ENCODE results near the gene PRDM8. TPM values are rescaled to one million over a fixed set of nuclear protein-coding genes. Genes with fewer than 3 reads are reported as not detected.

The PRDM8 gene
- total RNA-seq, 2 donors from 2014 or later: not detected

- peaks cover 100% of the 10 kb centered on the region for H3K27me3 ChIP-seq (ENCODE audit: control insufficient read depth, insufficient read depth, low read length, poor library complexity, severe bottlenecking)
- H3K4me3 ChIP-seq (ENCODE audit: low read length): no peak overlapping the region
- Mint-ChIP-seq H3K9me3 (no peaks in the 10 kb centered on the region), H3K4me3 (peak overlapping the region; percentile 37), H3K4me1 (peaks cover 19% of the 10 kb centered on the region), H3K36me3 (ENCODE audit: low read depth) (no peaks in the 10 kb centered on the region), H3K27me3 (ENCODE audit: insufficient read depth) (peaks cover 100% of the 10 kb centered on the region), H3K27ac (no peak overlapping the region)
- no peaks in the 10 kb centered on the region for H3K4me1 ChIP-seq (ENCODE audit: control insufficient read depth, insufficient read depth, low read length)
- no peak for TF ChIP-seq CTCF (conservative IDR thresholded peaks at IDR 0.05)
- WGBS, 2 experiments (ENCODE audit: insufficient coverage in 1 of 2, insufficient read length in 1 of 2): 15 to 25% methylated on average over 2 to 3 of the region's 3 CpGs
- peaks cover 6% of the 10 kb centered on the region for H3K9me3 ChIP-seq (ENCODE audit: control insufficient read depth, low read length)
- H3K27ac ChIP-seq (ENCODE audit: low read depth, low read length): no peak overlapping the region
- no peak overlapping the region for H3K9ac ChIP-seq (ENCODE audit: extremely low read depth, low read length, poor library complexity, severe bottlenecking)
- H3K36me3 ChIP-seq (ENCODE audit: control insufficient read depth, insufficient read depth, low read length): no peaks in the 10 kb centered on the region
- no peak for DNase-seq
Measured at GRCh38 chr4:80189581-80189955, 7.7 kb upstream of the PRDM8 start.

GRCh38 chr4:80189956-80190677 is 7.2 kb upstream of the PRDM8 start:
- Histone ChIP-seq H3K9me3 (ENCODE audit: control insufficient read depth, low read length) (peaks cover 6% of the 10 kb centered on the region), H3K4me1 (ENCODE audit: control insufficient read depth, insufficient read depth, low read length) (no peaks in the 10 kb centered on the region), H3K27me3 (ENCODE audit: control insufficient read depth, insufficient read depth, low read length, poor library complexity, severe bottlenecking) (peaks cover 100% of the 10 kb centered on the region), H3K4me3 (ENCODE audit: low read length) (no peak overlapping the region), H3K27ac (ENCODE audit: low read depth, low read length) (no peak overlapping the region), H3K36me3 (ENCODE audit: control insufficient read depth, insufficient read depth, low read length) (no peaks in the 10 kb centered on the region), H3K9ac (ENCODE audit: extremely low read depth, low read length, poor library complexity, severe bottlenecking) (no peak overlapping the region)
- Mint-ChIP-seq H3K36me3 (ENCODE audit: low read depth) (no peaks in the 10 kb centered on the region), H3K4me1 (peaks cover 14% of the 10 kb centered on the region), H3K4me3 (peak overlapping the region; percentile 37), H3K27ac (no peak overlapping the region), H3K27me3 (ENCODE audit: insufficient read depth) (peaks cover 100% of the 10 kb centered on the region), H3K9me3 (no peaks in the 10 kb centered on the region)
- peak; percentile 15 for TF ChIP-seq CTCF (conservative IDR thresholded peaks at IDR 0.05)
- DNase-seq: peak; percentile 92
- 4% methylated on average over 23 to 36 of the region's 36 CpGs for WGBS, 2 experiments (ENCODE audit: insufficient coverage in 1 of 2, insufficient read length in 1 of 2)

GRCh38 chr4:80192252-80192866 is 4.9 kb upstream of the PRDM8 start:
- Mint-ChIP-seq H3K4me1 (peaks cover 21% of the 10 kb centered on the region), H3K4me3 (no peak overlapping the region), H3K27me3 (ENCODE audit: insufficient read depth) (peaks cover 100% of the 10 kb centered on the region), H3K9me3 (no peaks in the 10 kb centered on the region), H3K27ac (no peak overlapping the region), H3K36me3 (ENCODE audit: low read depth) (no peaks in the 10 kb centered on the region)
- 43% methylated on average over 3 of the region's 3 CpGs; no CpG with 5 or more reads in 1 of the 2 experiments for WGBS, 2 experiments (ENCODE audit: insufficient coverage in 1 of 2, insufficient read length in 1 of 2)
- Histone ChIP-seq H3K4me3 (ENCODE audit: low read length) (no peak overlapping the region), H3K9me3 (ENCODE audit: control insufficient read depth, low read length) (peaks cover 6% of the 10 kb centered on the region), H3K4me1 (ENCODE audit: control insufficient read depth, insufficient read depth, low read length) (no peaks in the 10 kb centered on the region), H3K27ac (ENCODE audit: low read depth, low read length) (no peak overlapping the region), H3K27me3 (ENCODE audit: control insufficient read depth, insufficient read depth, low read length, poor library complexity, severe bottlenecking) (peaks cover 100% of the 10 kb centered on the region), H3K36me3 (ENCODE audit: control insufficient read depth, insufficient read depth, low read length) (no peaks in the 10 kb centered on the region), H3K9ac (ENCODE audit: extremely low read depth, low read length, poor library complexity, severe bottlenecking) (no peak overlapping the region)
- no peak for DNase-seq
- no peak for TF ChIP-seq CTCF (conservative IDR thresholded peaks at IDR 0.05)
